K562 (cell line): ENCODE measurements around the gene SMG6. TPM values are rescaled to one million over a fixed set of nuclear protein-coding genes. Genes with fewer than 3 reads are reported as not detected.

ENCODE experiments used
- ATAC-seq: fragments of 200-7000 bp; cut with Tn5 transposase; 3 replicates; pipeline ENCODE4 v1.9.1; 2020; ENCODE audit warnings: moderate library complexity
- BruUV-seq: library from RNA; stranded (reverse); fragments of 400-500 nt; replicated peaks from 2 replicates; lab custom pipeline; 2021; lab: Mats Ljungman, UMichigan
- CTCF ChIA-PET: fragments of 300-600 bp; formaldehyde crosslinking; extraction: SDS; loops from one replicate; lab custom pipeline; 2021; ENCODE audit warnings: low intra/inter-chr PET ratio; lab: Yijun Ruan, JAX
- POLR2A ChIA-PET: fragments of 300-600, 350-650 bp; sonication (Branson Sonifier 250); formaldehyde crosslinking; extraction: SDS; loops from one replicate; lab custom pipeline; 2021; ENCODE audit warnings: antibody characterized with exemption, inconsistent platforms; lab: Yijun Ruan, JAX
- DNase-seq, 4 experiments: peaks; one replicate each; pipeline versions ENCODE4 v3.0.0 to v3.0.0-alpha.2; 2011 to 2018; ENCODE audit warnings: low spot score in 3 of 4, mixed read lengths in 3 of 4; ENCODE audit errors: extremely low read depth in 1 of 4
- FAIRE-seq: peaks from 2 replicates; lab custom pipeline; 2011; peaks lifted over from hg19 to GRCh38; lab: Jason Lieb, UNC
- H2AFZ ChIP-seq: 2 replicates; pipeline ENCODE4 v1.6.0; 2011; ENCODE audit warnings: low read depth, low read length, control low read depth, inconsistent platforms
- H3K27ac ChIP-seq: fragments of 200-600 bp; 3 replicates; pipeline ENCODE4 v1.8.0; 2011; ENCODE audit warnings: low read depth, mild to moderate bottlenecking, control low read depth, inconsistent platforms, low read length, moderate library complexity, mixed read lengths; ENCODE audit errors: extremely low read depth
- H3K27me3 ChIP-seq, 2 experiments: fragments of 300-600 bp in 1 of 2; 2 replicates in 1 of 2; 3 replicates in 1 of 2; pipeline versions ENCODE4 v1.6.0 to v1.8.0; 2011; ENCODE audit warnings: inconsistent platforms in 2 of 2, low read length in 2 of 2, mild to moderate bottlenecking in 1 of 2, mixed read lengths in 1 of 2, moderate library complexity in 1 of 2; ENCODE audit not compliant: control insufficient read depth in 2 of 2, insufficient read depth in 2 of 2
- H3K36me3 ChIP-seq: fragments of 300-600 bp; 3 replicates; pipeline ENCODE4 v1.8.0; 2011; ENCODE audit warnings: mild to moderate bottlenecking, low read length, inconsistent platforms; ENCODE audit not compliant: control insufficient read depth, insufficient read depth
- H3K4me1 ChIP-seq, 2 experiments: fragments of 200-600 bp in 1 of 2; replicated peaks in 1 of 2; 2 replicates in 1 of 2; 3 replicates in 1 of 2; pipeline versions ENCODE4 v1.5.1 to v1.8.0; 2011; ENCODE audit warnings: inconsistent platforms in 2 of 2, low read length in 2 of 2, mild to moderate bottlenecking in 1 of 2, mixed read lengths in 1 of 2, moderate library complexity in 1 of 2; ENCODE audit not compliant: control insufficient read depth in 2 of 2, insufficient read depth in 2 of 2
- H3K4me2 ChIP-seq: 2 replicates; pipeline ENCODE4 v1.6.1; 2011; ENCODE audit warnings: low read length, control low read depth, inconsistent platforms, mixed read lengths; ENCODE audit not compliant: insufficient read depth
- H3K4me3 ChIP-seq: fragments of 200-600 bp; sonication (generic), shearing (Covaris generic); 2 replicates; pipeline ENCODE4 v1.5.1; 2016; ENCODE audit warnings: control low read depth, inconsistent platforms
- H3K79me2 ChIP-seq: fragments of 200-600 bp; 3 replicates; pipeline ENCODE4 v1.8.0; 2011; ENCODE audit warnings: low read length, inconsistent platforms; ENCODE audit not compliant: control insufficient read depth, insufficient read depth
- H3K9ac ChIP-seq, 2 experiments: 2 replicates each; pipeline versions ENCODE4 v1.6.0 to v1.6.1; 2011; ENCODE audit warnings: low read depth in 2 of 2, low read length in 2 of 2, control low read depth in 1 of 2, inconsistent platforms in 1 of 2, mild to moderate bottlenecking in 1 of 2, mixed read lengths in 1 of 2; ENCODE audit not compliant: insufficient read depth in 1 of 2
- H3K9me1 ChIP-seq: one replicate; pipeline ENCODE4 v1.6.0; 2011; ENCODE audit warnings: inconsistent platforms, mild to moderate bottlenecking, low read length, moderate library complexity; ENCODE audit not compliant: control insufficient read depth, insufficient read depth
- H3K9me3 ChIP-seq: replicated peaks from 2 replicates; pipeline ENCODE4 v1.5.1; 2011; ENCODE audit warnings: low read depth, low read length, inconsistent platforms; ENCODE audit not compliant: control insufficient read depth, insufficient read depth
- H4K20me1 ChIP-seq: replicated peaks from 2 replicates; pipeline ENCODE4 v1.6.1; 2011; ENCODE audit warnings: low read length, inconsistent platforms, mixed read lengths; ENCODE audit not compliant: control insufficient read depth, insufficient read depth
- CEBPB ChIP-seq: fragments of 450-650 bp; IDR thresholded peaks from 2 replicates; pipeline ENCODE4 v1.6.1; 2016; ENCODE audit warnings: missing genetic modification characterization, missing compliant biosample characterization
- SOX6 ChIP-seq: fragments of 450-650 bp; IDR thresholded peaks from 2 replicates; pipeline ENCODE4 v1.6.1; 2014; ENCODE audit warnings: mild to moderate bottlenecking
- ZNF644 ChIP-seq: fragments of 200-800 bp; sonication (Bioruptor generic); IDR thresholded peaks from 2 replicates; pipeline ENCODE4 v1.6.1; 2016; ENCODE audit warnings: low read depth, missing genetic modification characterization, missing compliant biosample characterization
- WGBS: fragments of 100-300 bp; shearing (Covaris generic); methylation state at CpG from one replicate; pipeline ENCODE4 v1.1.6; 2016; ENCODE audit warnings: low coverage, mixed read lengths; ENCODE audit not compliant: insufficient coverage; ENCODE audit errors: missing lambda C conversion rate; 5-methylcytosine and 5-hydroxymethylcytosine counted together
- in situ Hi-C: fragments of 300-500 bp; cut with MboI; formaldehyde crosslinking; loops from 4 replicates; pipeline ENCODE4 v1.15.0; 2018; ENCODE audit warnings: inconsistent platforms, mixed read lengths
- intact Hi-C: fragments of 100-400 bp; cut with micrococcal nuclease; formaldehyde crosslinking; loops from 2 replicates; pipeline ENCODE4 v1.14.2; 2022
- polyA plus RNA-seq, 8 experiments: library from polyadenylated mRNA; depleted of rRNA in 4 of 8; stranded (reverse) in 5 of 8; unstranded in 3 of 8; fragments of >200 nt; fragmentation: Nextera tagmentation in 2 of 8; fragmentation: Illumina TruSeq in 1 of 8; extraction: Ambion mirVana in 2 of 8; extraction: Trizol in 1 of 8; gene quantifications; 2 replicates each; pipeline versions ENCODE4 v1.2.1 to v1.2.3, GENCODE V29; 2011 to 2014; ENCODE audit warnings: inconsistent platforms in 1 of 8, missing spikeins in 1 of 8
- total RNA-seq, 7 experiments: library from RNA; depleted of rRNA in 6 of 7; stranded (reverse); fragments of >200 nt in 6 of 7; fragmentation: Illumina TruSeq in 2 of 7; extraction: Trizol in 2 of 7; gene quantifications; 2 replicates each; pipeline versions ENCODE4 v1.2.1 to v1.2.3, GENCODE V29; 2011 to 2021; ENCODE audit warnings: low replicate concordance in 1 of 7

The SMG6 gene
- total and polyA plus RNA-seq, 9 of the 15 experiments (the other 6 are each of a cell fraction or from before 2014, with no cell fraction given), result 0.44 to 13.9 (median 6.0) TPM

DNA sequence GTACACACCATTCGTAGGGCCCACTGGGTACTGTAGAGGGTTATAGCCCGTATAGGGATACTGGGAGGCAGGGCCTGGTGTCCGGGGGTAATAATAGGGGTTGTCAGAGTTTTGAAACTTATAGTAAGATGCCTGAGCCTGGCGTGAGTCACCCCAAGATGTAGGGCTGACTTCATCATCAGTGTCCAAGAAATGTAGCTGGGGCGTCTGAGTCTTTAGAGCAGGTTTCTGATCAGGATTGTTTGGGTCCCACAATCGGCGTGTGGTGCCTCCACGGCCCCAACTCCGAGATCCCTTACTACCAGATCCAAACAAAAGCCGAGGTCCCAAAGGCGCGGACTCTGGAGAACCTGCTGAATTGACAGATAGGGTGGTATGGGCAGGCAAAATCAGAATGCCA, 4.4 kb downstream of the SMG6 start:
- TF ChIP-seq ZNF644 (tag), result no peak
- Histone ChIP-seq H3K4me1 (peaks cover 10 to 17% of the 10 kb centered on the region in 2 experiments; a peak in 4 of 5 replicates), H3K9ac (no peak overlapping the region), H3K36me3 (peaks cover 52% of the 10 kb centered on the region), H3K27me3 (no peaks in the 10 kb centered on the region), H3K9me3 (no peaks in the 10 kb centered on the region), H3K9me1 (peaks cover 2% of the 10 kb centered on the region), H3K27ac (no peak overlapping the region), H3K4me2 (no peak overlapping the region), H3K79me2 (peaks cover 31% of the 10 kb centered on the region), H3K4me3 (no peak overlapping the region), H4K20me1 (no peaks in the 10 kb centered on the region), H2AFZ (no peak overlapping the region)
- in situ Hi-C loops, result no loop called here
- BruUV-seq, result no TSS peak
- FAIRE-seq, result no peak
- WGBS, result 96% methylated on average over 6 of the region's 12 CpGs
- intact Hi-C loops, result no loop called here
- no peak for ATAC-seq
- ChIA-PET POLR2A (no interaction called here), CTCF (no interaction called here)
- no peak for DNase-seq

DNA sequence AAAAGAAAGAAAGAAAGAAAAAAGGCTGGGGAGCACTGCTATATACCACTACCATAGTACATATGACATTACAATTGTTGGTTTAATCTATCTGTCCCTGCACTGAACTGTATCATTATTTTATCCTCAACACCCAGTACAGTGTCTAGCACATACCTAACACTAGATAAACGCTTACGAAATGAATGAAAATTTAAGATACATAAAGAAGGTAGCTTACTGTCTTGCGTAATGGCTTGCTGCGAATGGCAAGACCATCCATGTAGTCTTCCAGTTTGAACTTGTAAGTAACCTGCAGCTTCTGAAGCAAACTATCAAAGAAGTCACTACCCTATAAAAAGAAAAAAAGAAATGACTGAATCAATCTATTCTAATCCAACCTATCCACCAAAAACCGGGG, 6.6 kb downstream of the SMG6 start:
- Histone ChIP-seq H4K20me1 (no peaks in the 10 kb centered on the region), H3K4me3 (no peak overlapping the region), H3K9ac (no peak overlapping the region), H3K79me2 (peaks cover 13% of the 10 kb centered on the region), H3K36me3 (peaks cover 70% of the 10 kb centered on the region), H3K4me2 (no peak overlapping the region), H3K9me3 (no peaks in the 10 kb centered on the region), H3K9me1 (peaks cover 2% of the 10 kb centered on the region), H3K27me3 (no peaks in the 10 kb centered on the region), H3K4me1 (peaks cover 7 to 10% of the 10 kb centered on the region in 2 experiments; a peak in 4 of 5 replicates), H3K27ac (no peak overlapping the region), H2AFZ (no peak overlapping the region)
- POLR2A ChIA-PET, result no interaction called here
- in situ Hi-C loops (no loop called here), intact Hi-C loops (no loop called here)
- DNase-seq (no peak), ATAC-seq (no peak), FAIRE-seq (no peak)
- TF ChIP-seq SOX6 (no peak), CEBPB (tag) (peak; percentile 12; the same call in 1 of the 2 replicates)
- WGBS, result 93% methylated on average over 5 of the region's 5 CpGs
- CTCF ChIA-PET, result no interaction called here
- no TSS peak for BruUV-seq
